Ecto neural progenitor cell (in vitro differentiated cells): ENCODE measurements around the gene SAYSD1.

Source experiments
- DNase-seq: peaks from one replicate; pipeline ENCODE4 v3.0.0-alpha.2; 2018; ENCODE audit warnings: low spot score

The SAYSD1 gene

DNA sequence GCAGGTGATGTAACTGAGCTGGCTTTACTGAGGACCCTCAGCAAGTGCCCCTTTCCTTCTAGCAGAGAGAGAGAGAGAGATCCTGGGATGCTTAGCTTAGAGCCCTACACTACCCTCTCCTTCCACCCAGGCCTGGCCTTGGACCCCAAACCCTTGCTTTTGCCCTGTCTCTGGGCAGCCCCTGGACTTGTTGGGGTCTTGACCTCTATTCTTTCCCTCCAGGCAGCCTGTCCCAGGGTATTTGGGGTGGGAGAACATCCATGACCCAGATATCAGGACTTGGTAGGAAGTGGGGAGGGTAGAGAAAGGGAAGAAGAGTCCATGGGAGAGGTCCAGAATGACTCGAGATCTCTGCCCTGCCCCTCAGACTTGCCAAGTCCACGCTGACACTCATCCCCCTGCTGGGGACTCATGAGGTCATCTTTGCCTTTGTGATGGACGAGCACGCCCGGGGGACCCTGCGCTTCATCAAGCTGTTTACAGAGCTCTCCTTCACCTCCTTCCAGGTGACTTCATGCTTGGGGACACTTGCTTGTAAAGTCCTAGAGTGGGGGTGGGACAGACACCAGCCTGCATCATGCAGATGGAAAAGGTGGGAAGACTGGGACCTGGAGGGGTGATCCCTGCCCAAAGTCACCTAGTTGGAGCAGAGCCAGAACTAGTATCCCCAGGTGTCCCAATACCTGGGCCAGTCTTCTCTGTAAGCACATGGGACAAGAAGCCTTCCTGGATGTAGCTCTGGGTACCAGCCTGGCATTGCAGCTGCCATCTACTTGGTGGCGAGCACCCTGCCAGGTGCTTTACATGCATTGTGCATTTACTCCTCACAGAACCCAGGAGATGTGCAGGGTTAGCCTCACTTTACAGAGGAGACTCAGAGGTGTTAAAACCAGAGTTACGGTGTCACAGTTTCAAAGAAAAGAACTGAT is 35.5 kb downstream of the SAYSD1 start:
- peak; percentile 34 for DNase-seq

GRCh38 chr6:39078695-39079094 is 36.3 kb downstream of the SAYSD1 start:
- DNase-seq: peak; percentile 32

- no peak for DNase-seq
These were observed 36.9 kb downstream of the SAYSD1 start for GRCh38 chr6:39077882-39078594.

- DNase-seq: no peak
These were observed 38.1 kb downstream of the SAYSD1 start for GRCh38 chr6:39076623-39077535.

- no peak for DNase-seq
These were observed 39.0 kb downstream of the SAYSD1 start for GRCh38 chr6:39075807-39076622.

GRCh38 chr6:39075010-39075686 is 39.8 kb downstream of the SAYSD1 start:
- no peak for DNase-seq

DNA sequence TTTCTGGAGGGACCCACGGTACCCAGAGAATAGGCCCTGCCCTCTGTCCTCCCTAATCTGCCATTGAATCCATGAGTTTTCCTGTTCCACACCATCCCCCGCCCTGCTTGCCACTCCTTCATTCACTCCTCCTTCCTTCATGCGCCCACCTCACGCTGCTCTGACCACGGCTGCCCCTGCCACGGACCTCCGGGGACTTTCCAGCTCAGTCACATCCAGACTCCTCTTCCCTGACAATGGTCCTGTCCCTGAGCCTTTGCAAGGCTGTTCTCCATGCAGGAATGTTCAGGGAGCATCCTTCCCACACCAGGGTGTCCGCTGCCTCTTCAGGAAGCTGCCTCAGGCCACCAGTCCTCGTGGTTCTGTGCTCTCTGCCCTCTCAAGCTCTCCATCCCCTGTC is 40.5 kb downstream of the SAYSD1 start:
- DNase-seq: no peak

DNA sequence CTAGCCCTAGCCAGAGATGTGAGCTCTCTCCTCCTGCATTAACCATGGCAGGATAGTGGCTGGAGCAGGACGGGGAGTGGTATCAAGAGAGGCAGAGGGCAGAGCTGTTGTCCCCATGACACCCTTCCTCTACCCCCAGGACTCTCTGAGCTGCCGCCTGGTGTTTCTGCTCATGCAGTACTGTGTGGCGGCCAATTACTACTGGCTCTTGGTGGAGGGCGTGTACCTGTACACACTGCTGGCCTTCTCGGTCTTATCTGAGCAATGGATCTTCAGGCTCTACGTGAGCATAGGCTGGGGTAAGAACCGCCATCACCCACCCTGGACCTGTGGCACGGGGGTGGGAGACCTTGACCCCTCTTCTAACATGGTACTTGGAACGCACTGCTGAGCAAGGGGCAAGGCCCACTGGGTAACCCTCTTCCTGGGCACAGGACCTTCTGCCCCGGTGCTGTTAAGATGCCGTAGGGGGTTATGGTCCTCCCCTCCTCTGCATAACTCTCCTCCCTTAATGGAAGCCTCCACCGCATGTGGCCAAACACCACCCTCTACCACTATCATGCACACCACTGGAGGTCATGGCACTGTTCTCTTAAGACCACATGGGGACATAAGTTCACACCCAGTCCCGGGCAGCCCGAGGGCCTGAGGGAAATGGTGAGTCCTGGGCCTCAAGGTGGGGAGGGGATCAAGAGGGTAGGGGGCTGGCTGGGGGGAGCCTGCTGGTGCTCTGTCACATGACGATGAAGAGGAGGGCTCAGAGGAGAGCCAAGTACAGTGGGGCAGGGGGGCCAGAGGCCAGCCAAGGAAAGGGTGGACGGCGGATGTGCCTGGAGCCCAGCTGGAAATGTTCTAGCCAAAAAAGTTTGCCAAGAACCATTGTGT is 41.3 kb downstream of the SAYSD1 start:
- no peak for DNase-seq

GRCh38 chr6:39072830-39073229 is 42.2 kb downstream of the SAYSD1 start:
- DNase-seq: no peak

GRCh38 chr6:39068391-39068790 is 46.6 kb downstream of the SAYSD1 start:
- DNase-seq: no peak

DNA sequence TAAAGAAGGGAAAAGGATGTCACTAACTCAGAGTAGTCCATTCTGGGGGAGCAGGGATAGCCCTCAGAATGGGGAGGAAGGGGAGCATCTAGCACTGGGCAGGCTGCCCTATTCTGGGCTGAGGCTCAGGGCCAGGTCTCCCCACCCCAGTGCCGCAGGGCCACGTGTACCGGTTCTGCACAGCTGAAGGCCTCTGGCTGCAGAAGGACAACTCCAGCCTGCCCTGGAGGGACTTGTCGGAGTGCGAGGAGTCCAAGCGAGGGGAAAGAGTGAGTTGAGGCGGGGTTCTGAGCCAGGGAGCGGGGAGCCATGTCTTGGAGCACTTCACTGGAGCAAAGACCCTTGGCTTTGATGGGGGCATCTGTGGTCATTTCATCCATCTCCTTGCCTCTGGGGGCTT is 49.4 kb downstream of the SAYSD1 start:
- DNase-seq: no peak

GRCh38 chr6:39063526-39063925 is 51.5 kb downstream of the SAYSD1 start:
- no peak for DNase-seq

DNA sequence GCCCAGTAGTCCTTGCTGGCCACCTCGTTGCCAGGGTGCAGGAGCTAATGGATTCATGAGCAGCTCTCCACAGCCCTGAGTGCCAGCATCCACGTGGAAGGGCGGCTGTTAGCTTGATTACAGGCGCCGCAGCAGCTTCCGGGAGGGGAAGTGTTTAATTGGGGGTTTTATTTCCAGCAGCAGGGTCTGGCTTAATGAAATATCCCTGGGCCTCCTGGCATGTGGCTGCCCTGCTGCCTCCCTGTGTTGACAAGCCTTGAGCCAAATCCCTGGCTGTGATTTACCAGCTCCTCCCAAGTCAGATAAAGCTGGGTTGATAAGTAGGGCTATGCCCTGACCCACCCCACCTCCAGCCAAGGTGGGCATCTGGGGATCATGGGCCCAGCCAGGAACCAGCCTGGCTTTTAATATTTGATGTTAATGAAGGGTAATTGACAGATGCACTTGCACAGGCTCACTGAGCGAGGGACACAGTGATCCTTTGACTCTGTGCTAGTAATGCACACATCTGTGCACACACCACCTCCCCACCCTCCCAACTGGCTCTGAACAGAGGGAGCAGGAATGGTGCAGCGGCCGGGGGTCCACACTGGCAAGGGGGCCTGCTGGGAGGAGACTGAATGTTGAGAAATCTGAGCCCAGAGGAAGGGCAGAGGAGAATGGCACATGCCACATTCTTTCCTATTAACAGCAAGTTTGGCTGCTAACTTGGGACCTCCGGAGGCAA is 52.8 kb downstream of the SAYSD1 start:
- no peak for DNase-seq

DNA sequence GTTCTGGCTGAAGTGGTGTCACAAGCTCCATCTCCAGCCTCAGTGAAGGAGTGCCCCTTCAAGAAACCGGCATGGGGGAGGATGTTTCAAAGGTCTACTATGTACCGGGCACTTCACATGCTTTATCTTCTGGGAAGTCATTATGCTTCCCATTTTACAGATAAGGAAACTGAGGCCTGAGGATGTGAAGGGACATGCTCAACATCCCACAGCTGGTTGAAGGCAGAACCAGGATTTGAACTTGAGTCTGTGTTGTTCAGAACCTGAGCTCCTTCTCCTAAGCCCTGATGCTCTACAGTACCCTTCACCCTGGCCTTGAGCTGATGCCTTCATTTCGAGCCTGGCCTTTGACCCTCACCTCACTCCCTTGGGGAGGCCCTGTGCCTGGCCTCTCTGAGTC is 53.4 kb downstream of the SAYSD1 start:
- DNase-seq: no peak

DNA sequence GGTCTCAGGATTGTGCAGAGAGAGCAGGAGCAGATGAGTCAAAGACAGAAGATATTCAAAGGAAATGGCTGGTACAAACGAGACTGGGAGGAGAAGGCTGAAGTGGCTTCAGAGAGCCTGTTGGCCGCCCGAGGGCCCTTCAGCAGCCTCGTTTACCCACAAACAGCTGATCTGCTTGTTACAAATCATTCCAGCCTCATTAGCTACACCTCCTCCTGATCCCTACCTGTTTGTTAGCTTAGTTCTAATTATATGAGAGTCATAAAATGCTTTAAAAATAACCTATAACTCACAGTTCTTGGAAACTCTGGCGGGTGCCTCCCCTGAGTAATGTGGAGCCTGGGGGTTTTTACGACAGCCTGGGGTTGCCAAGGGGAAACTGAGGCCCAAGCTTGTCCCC is 53.8 kb downstream of the SAYSD1 start:
- DNase-seq: no peak

GRCh38 chr6:39060467-39061160 is 54.4 kb downstream of the SAYSD1 start:
- no peak for DNase-seq

- no peak for DNase-seq
These were observed 55.3 kb downstream of the SAYSD1 start for GRCh38 chr6:39059496-39060310.
